SK-N-MC (cell line): ENCODE measurements around the gene TSEN2.

Source experiments
- EZH2 ChIP-seq: fragments of 200-600 bp; sonication (generic); IDR thresholded peaks from one replicate; pipeline ENCODE4 v1.6.1; 2017; ENCODE audit warnings: antibody characterized with exemption
- FOXP2 ChIP-seq: optimal IDR thresholded peaks from 2 replicates; pipeline ENCODE3; 2011; ENCODE audit warnings: mild to moderate bottlenecking, moderate library complexity; ENCODE audit not compliant: insufficient read depth; ENCODE audit errors: extremely low read length, control extremely low read depth

DNA sequence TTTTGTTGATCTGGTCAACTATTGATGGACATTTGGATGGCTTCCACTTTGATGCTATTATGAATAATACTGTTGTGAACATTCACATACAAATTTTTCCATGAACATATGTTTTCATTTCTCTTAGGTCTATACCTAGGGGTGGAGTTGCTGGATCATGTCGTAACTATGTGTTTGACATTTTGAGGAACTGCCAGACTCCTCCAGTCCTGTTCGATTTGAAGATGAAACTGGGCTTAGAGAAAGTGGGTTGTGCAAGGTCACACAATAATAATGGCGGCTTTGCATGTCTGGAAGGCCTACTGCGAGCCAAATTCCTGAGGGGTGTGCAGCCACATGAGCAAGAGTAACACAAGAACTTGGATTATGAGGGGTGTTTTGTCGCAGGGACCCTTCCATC lies 2.6 kb downstream of the TSEN2 start:
- TF ChIP-seq EZH2 (no peak), FOXP2 (no peak)
